WI38 (cell line): ENCODE measurements around the gene AQP3.
"Not testable (repeated sequence)": the region's sequence is repeated elsewhere in the genome, so short reads cannot be mapped to it uniquely, and the experiment has no call there.

Source experiments
- H3K4me3 ChIP-seq: 2 replicates; pipeline ENCODE4 v1.5.1; 2011; ENCODE audit warnings: low read depth, mild to moderate bottlenecking, control low read depth, low read length
- CTCF ChIP-seq: IDR thresholded peaks from 2 replicates; pipeline ENCODE4 v1.5.1; 2012; ENCODE audit warnings: low read depth, mild to moderate bottlenecking, control low read depth, low read length

Gene AQP3

GRCh38 chr9:33446946-33447798 lies at the start of gene AQP3:
Gene AQP3, minus strand, starts transcription at chr9:33447593. Its CDS starts 63 bp downstream, at chr9:33447530.
- TF ChIP-seq CTCF, result peak; percentile 30; the same call in 1 of the 2 replicates
- peak within 1 kb of the TSS; percentile 57 for H3K4me3 ChIP-seq

GRCh38 chr9:33493819-33494218 lies 46.4 kb upstream of the AQP3 start:
- not testable (repeated sequence) for H3K4me3 ChIP-seq

GRCh38 chr9:33489066-33489465 lies 41.7 kb upstream of the AQP3 start:
- no peak for TF ChIP-seq CTCF

GRCh38 chr9:33485312-33485711 lies 37.9 kb upstream of the AQP3 start:
- not testable (repeated sequence) for H3K4me3 ChIP-seq

More at GRCh38 chr9:33489066-33489465, 41.7 kb upstream of the AQP3 start:
- no peak overlapping the region for H3K4me3 ChIP-seq

- no peak overlapping the region for H3K4me3 ChIP-seq
- TF ChIP-seq CTCF, result no peak
Observed at GRCh38 chr9:33480976-33481375, 33.6 kb upstream of the AQP3 start.

- TF ChIP-seq CTCF, result no peak
- H3K4me3 ChIP-seq, result no peak overlapping the region
Observed at GRCh38 chr9:33480106-33480505, 32.7 kb upstream of the AQP3 start.

- H3K4me3 ChIP-seq, result no peak overlapping the region
- TF ChIP-seq CTCF, result no peak
Observed at GRCh38 chr9:33476503-33476902, 29.1 kb upstream of the AQP3 start.

GRCh38 chr9:33475357-33475756 lies 28.0 kb upstream of the AQP3 start:
- no peak overlapping the region for H3K4me3 ChIP-seq
- no peak for TF ChIP-seq CTCF
